Endothelial cell of umbilical vein (primary cell): ENCODE results near the gene DAND5. TPM values are rescaled to one million over a fixed set of nuclear protein-coding genes. Genes with fewer than 3 reads are reported as not detected.

ENCODE experiments used
- BruUV-seq: library from RNA; stranded (reverse); fragments of 400-500 nt; replicated peaks from 2 replicates; lab custom pipeline; 2021; lab: Mats Ljungman, UMichigan
- CTCF ChIA-PET: fragments of 300-600, 350-600 bp; sonication (Branson Sonifier 250); formaldehyde crosslinking; loops from one replicate; lab custom pipeline; 2021; ENCODE audit warnings: antibody characterized with exemption, inconsistent platforms; lab: Charles Lee
- POLR2A ChIA-PET: fragments of 300-600, 350-600 bp; sonication (Branson Sonifier 250); formaldehyde crosslinking; loops from one replicate; lab custom pipeline; 2021; ENCODE audit warnings: antibody characterized with exemption, inconsistent platforms; lab: Charles Lee
- DNase-seq: peaks from one replicate; pipeline ENCODE4 v3.0.0-alpha.2; 2011; ENCODE audit warnings: low read depth, low spot score
- FAIRE-seq: peaks from 2 replicates; lab custom pipeline; 2011; peaks lifted over from hg19 to GRCh38; lab: Jason Lieb, UNC
- H2AFZ ChIP-seq: 2 replicates; pipeline ENCODE4 v1.6.0; 2012; ENCODE audit warnings: low read depth, low read length, control low read depth, inconsistent platforms
- H3K27ac ChIP-seq: 2 replicates; pipeline ENCODE4 v1.5.1; 2011; ENCODE audit warnings: low read depth, mild to moderate bottlenecking, control low read depth, low read length, moderate library complexity; ENCODE audit not compliant: insufficient read depth
- H3K27me3 ChIP-seq, 2 experiments: 2 replicates each; pipeline versions ENCODE4 v1.6.0 to v1.6.1; 2011; ENCODE audit warnings: low read length in 2 of 2, mixed read lengths in 1 of 2; ENCODE audit not compliant: control insufficient read depth in 2 of 2, insufficient read depth in 2 of 2
- H3K36me3 ChIP-seq, 2 experiments: 2 replicates in 1 of 2; 3 replicates in 1 of 2; pipeline ENCODE4 v1.5.1; 2011; ENCODE audit warnings: low read length in 2 of 2, mild to moderate bottlenecking in 1 of 2, moderate library complexity in 1 of 2; ENCODE audit not compliant: control insufficient read depth in 2 of 2, insufficient read depth in 2 of 2; ENCODE audit errors: extremely low read depth in 1 of 2
- H3K4me1 ChIP-seq: 3 replicates; pipeline ENCODE4 v1.5.1; 2011; ENCODE audit warnings: mild to moderate bottlenecking, low read length; ENCODE audit not compliant: control insufficient read depth, insufficient read depth; ENCODE audit errors: extremely low read depth
- H3K4me2 ChIP-seq: 2 replicates; pipeline ENCODE4 v1.6.1; 2011; ENCODE audit warnings: low read length, control low read depth, mixed read lengths; ENCODE audit not compliant: insufficient read depth
- H3K4me3 ChIP-seq, 3 experiments: fragments of 200-600 bp in 1 of 3; sonication (generic), shearing (Covaris generic) in 1 of 3; replicated peaks in 1 of 3; 2 replicates each; pipeline ENCODE4 v1.5.1; 2011 to 2016; ENCODE audit warnings: control low read depth in 3 of 3, low read length in 3 of 3, mild to moderate bottlenecking in 2 of 3, inconsistent platforms in 1 of 3, low read depth in 1 of 3, moderate library complexity in 1 of 3; ENCODE audit not compliant: insufficient read depth in 1 of 3
- H3K79me2 ChIP-seq: 2 replicates; pipeline ENCODE4 v1.6.0; 2012; ENCODE audit warnings: low read length, inconsistent platforms; ENCODE audit not compliant: control insufficient read depth, insufficient read depth
- H3K9ac ChIP-seq: replicated peaks from 2 replicates; pipeline ENCODE3; 2011; ENCODE audit warnings: low read length, control low read depth; ENCODE audit not compliant: insufficient read depth; ENCODE audit errors: extremely low read depth
- H3K9me1 ChIP-seq: replicated peaks from 3 replicates; pipeline ENCODE4 v1.6.0; 2011; ENCODE audit warnings: mild to moderate bottlenecking, low read length; ENCODE audit not compliant: control insufficient read depth, insufficient read depth; ENCODE audit errors: extremely low read depth
- H3K9me3 ChIP-seq: replicated peaks from 2 replicates; pipeline ENCODE4 v1.5.1; 2012; ENCODE audit warnings: low read length, inconsistent platforms; ENCODE audit not compliant: control insufficient read depth, insufficient read depth
- H4K20me1 ChIP-seq: replicated peaks from 2 replicates; pipeline ENCODE3; 2011; ENCODE audit warnings: mild to moderate bottlenecking, low read length; ENCODE audit not compliant: control insufficient read depth, insufficient read depth; ENCODE audit errors: extremely low read depth
- CTCF ChIP-seq, 2 donors: IDR thresholded peaks; 1 replicate in 1 of 2; 2 replicates in 1 of 2; pipeline ENCODE4 v1.5.1; 2011; ENCODE audit warnings: low read length in 2 of 2, mild to moderate bottlenecking in 2 of 2, moderate library complexity in 2 of 2, control low read depth in 1 of 2, inconsistent platforms in 1 of 2, low read depth in 1 of 2; ENCODE audit not compliant: insufficient read depth in 1 of 2; ENCODE audit errors: extremely low read depth in 1 of 2
- EZH2 ChIP-seq: IDR thresholded peaks from 2 replicates; pipeline ENCODE4 v1.6.1; 2012; ENCODE audit warnings: borderline replicate concordance, low read depth, mild to moderate bottlenecking, moderate library complexity, low read length, inconsistent platforms; ENCODE audit not compliant: severe bottlenecking
- FOS ChIP-seq: IDR thresholded peaks from 2 replicates; pipeline ENCODE4 v1.6.1; 2011; ENCODE audit warnings: mild to moderate bottlenecking, low read length, moderate library complexity, borderline replicate concordance; ENCODE audit not compliant: insufficient read depth
- GATA2 ChIP-seq: IDR thresholded peaks from 2 replicates; pipeline ENCODE4 v1.7.0; 2011; ENCODE audit warnings: low read depth, mild to moderate bottlenecking, moderate library complexity, mixed read lengths, low read length; ENCODE audit not compliant: insufficient read length, insufficient read depth
- JUN ChIP-seq: IDR thresholded peaks from 2 replicates; pipeline ENCODE4 v1.6.1; 2011; ENCODE audit warnings: borderline replicate concordance, low read depth; ENCODE audit not compliant: insufficient read length, insufficient read depth
- MAX ChIP-seq: IDR thresholded peaks from 2 replicates; pipeline ENCODE4 v1.6.1; 2011; ENCODE audit not compliant: insufficient read depth, insufficient read length
- MYC ChIP-seq: IDR thresholded peaks from one replicate; pipeline ENCODE4 v1.6.1; 2011; ENCODE audit warnings: mild to moderate bottlenecking, low read depth, low read length
- POLR2A ChIP-seq: IDR thresholded peaks from 2 replicates; pipeline ENCODE4 v1.6.1; 2012; ENCODE audit warnings: low read depth, mild to moderate bottlenecking, control low read depth, low read length
- POLR2AphosphoS5 ChIP-seq: IDR thresholded peaks from 2 replicates; pipeline ENCODE4 v1.6.1; 2012; ENCODE audit warnings: low read depth, mild to moderate bottlenecking, control low read depth, low read length, moderate library complexity; ENCODE audit not compliant: insufficient read depth
- dilution Hi-C: fragments of 300-500 bp; cut with MboI; formaldehyde crosslinking; loops from one replicate; pipeline ENCODE4 v1.15.0; 2019; ENCODE audit warnings: low sequenced_read_pairs; ENCODE audit not compliant: extremely low pct_ligation_motif_present
- intact Hi-C: fragments of 100-400 bp; cut with micrococcal nuclease; formaldehyde crosslinking; loops from one replicate; pipeline ENCODE4 v1.10.0; 2022
- polyA plus RNA-seq, 4 experiments: library from polyadenylated mRNA; depleted of rRNA in 3 of 4; stranded (reverse) in 3 of 4; unstranded in 1 of 4; fragments of >200 nt; gene quantifications; 2 replicates each; pipeline versions ENCODE4 v1.2.1 to v1.2.3, GENCODE V29; 2011 to 2012; ENCODE audit warnings: missing spikeins in 1 of 4
- total RNA-seq: library from RNA; stranded (reverse); gene quantifications from 2 replicates; pipeline ENCODE4 v1.2.3, GENCODE V29; 2021

DAND5 gene
- total and polyA plus RNA-seq, 2 donors (not counting 3 experiments of a cell fraction or from before 2014, with no cell fraction given): 0.06 to 0.20 TPM

GRCh38 chr19:12994701-12995595, 25.6 kb downstream of the DAND5 start, which contains the start of gene NFIX:
Gene NFIX (plus strand): TSS chr19:12995475. CDS start chr19:12995838, 363 bp downstream.
- Histone ChIP-seq H3K79me2 (no peaks in the 10 kb centered on the region), H3K36me3 (peaks cover 0 to 3% of the 10 kb centered on the region in 2 experiments), H3K9me1 (no peaks in the 10 kb centered on the region), H3K4me2 (peak within 1 kb of the TSS; percentile 18), H3K9ac (no peak within 1 kb of the TSS), H3K4me3 (peak within 1 kb of the TSS; percentile 2 to 85 (median 36)), H3K27me3 (no peaks in the 10 kb centered on the region), H3K9me3 (no peaks in the 10 kb centered on the region), H2AFZ (peak within 1 kb of the TSS; percentile 51), H3K4me1 (peaks cover 5% of the 10 kb centered on the region), H4K20me1 (no peaks in the 10 kb centered on the region), H3K27ac (no peak within 1 kb of the TSS)
- DNase-seq: peak; percentile 32
- intact Hi-C loops: no loop called here
- CTCF ChIA-PET: interaction anchor here (1.0 to 3.7 kb wide), 9 partner anchors 10 to 99 kb away, joined by 3 to 24 read pairs (median 4); no protein-coding TSS in a partner anchor
- dilution Hi-C loops: no loop called here
- TF ChIP-seq POLR2AphosphoS5 (no peak), MAX (peak; percentile 64)
- BruUV-seq: no TSS peak
- POLR2A ChIA-PET: no interaction called here
- FAIRE-seq: no peak

- no TSS peak for BruUV-seq
- CTCF ChIA-PET: interaction anchor here (1.0 to 3.7 kb wide), 6 partner anchors 10 to 98 kb away, joined by 3 to 24 read pairs (median 4); no protein-coding TSS in a partner anchor
- H2AFZ ChIP-seq: peak overlapping the region; percentile 47
- H3K36me3 ChIP-seq: peaks cover 0 to 3% of the 10 kb centered on the region in 2 experiments
- FAIRE-seq (no peak), DNase-seq (peak; percentile 31)
- no peaks in the 10 kb centered on the region for H3K9me3 ChIP-seq
- POLR2A ChIA-PET: no interaction called here
- TF ChIP-seq EZH2 (no peak), GATA2 (no peak), FOS (no peak), MYC (no peak), MAX (no peak), JUN (no peak), CTCF (IDR thresholded peaks at IDR 0.05; ENCODE audit: extremely low read depth in 1 of 2, insufficient read depth in 1 of 2, low read depth in 1 of 2, low read length in 2 of 2) (no peak), POLR2AphosphoS5 (no peak), POLR2A (no peak)
- no peak overlapping the region for H3K9ac ChIP-seq
- H3K79me2 ChIP-seq: no peaks in the 10 kb centered on the region
- peaks cover 5% of the 10 kb centered on the region for H3K4me1 ChIP-seq
- no peaks in the 10 kb centered on the region for H4K20me1 ChIP-seq
- intact Hi-C loops (loop anchor here (1.0 to 2.0 kb wide), 2 partner anchors 17 to 66 kb away; no protein-coding TSS in a partner anchor), dilution Hi-C loops (no loop called here)
- peak overlapping the region; percentile 2 to 85 (median 36) for H3K4me3 ChIP-seq
- no peaks in the 10 kb centered on the region for H3K9me1 ChIP-seq
- peak overlapping the region; percentile 18 for H3K4me2 ChIP-seq
- no peaks in the 10 kb centered on the region for H3K27me3 ChIP-seq
- H3K27ac ChIP-seq: no peak overlapping the region
These were observed 26.4 kb downstream of the DAND5 start for GRCh38 chr19:12995596-12996405.
